K562 (cell line): ENCODE data around the gene IL23A. TPM values are rescaled to one million over a fixed set of nuclear protein-coding genes. Genes with fewer than 3 reads are reported as not detected.

Experiments
- AFF1 ChIP-seq, 2 experiments: fragments of 450-650 bp; IDR thresholded peaks; 2 replicates each; pipeline ENCODE4 v1.6.1; 2018; ENCODE audit warnings: mild to moderate bottlenecking in 2 of 2, low read depth in 1 of 2; ENCODE audit not compliant: partially characterized antibody in 2 of 2
- MEIS2 ChIP-seq: fragments of 450-650 bp; IDR thresholded peaks from 2 replicates; pipeline ENCODE4 v1.6.1; 2014; ENCODE audit warnings: mild to moderate bottlenecking; ENCODE audit not compliant: partially characterized antibody
- NFXL1 ChIP-seq: fragments of 450-650 bp; formaldehyde crosslinking; IDR thresholded peaks from 2 replicates; pipeline ENCODE4 v1.4.0; 2021; ENCODE audit warnings: mild to moderate bottlenecking
- POLR2H ChIP-seq: IDR thresholded peaks from 2 replicates; pipeline ENCODE4 v1.6.1; 2016; ENCODE audit warnings: missing genetic modification characterization, low read depth, mild to moderate bottlenecking, control low read depth, missing compliant biosample characterization, moderate library complexity
- SPI1 ChIP-seq: IDR thresholded peaks from 2 replicates; pipeline ENCODE4 v1.6.1; 2011; ENCODE audit warnings: low read depth, low read length, control low read depth, borderline replicate concordance
- UBTF ChIP-seq, 2 experiments: IDR thresholded peaks; 2 replicates each; pipeline ENCODE4 v1.6.1; 2012; ENCODE audit warnings: improper control_type of control experiment in 2 of 2, low read depth in 2 of 2, low read length in 2 of 2, borderline replicate concordance in 1 of 2
- ZC3H4 ChIP-seq: sonication (generic); formaldehyde crosslinking; IDR thresholded peaks from 2 replicates; pipeline ENCODE4 v1.9.0; 2021; ENCODE audit warnings: missing genetic modification reagents, borderline replicate concordance
- ZKSCAN1 ChIP-seq: fragments of 150-350 bp; IDR thresholded peaks from 2 replicates; pipeline ENCODE4 v1.6.1; 2016; ENCODE audit warnings: low read depth, low read length
- polyA plus RNA-seq, 8 experiments: library from polyadenylated mRNA; depleted of rRNA in 4 of 8; stranded (reverse) in 5 of 8; unstranded in 3 of 8; fragments of >200 nt; fragmentation: Nextera tagmentation in 2 of 8; fragmentation: Illumina TruSeq in 1 of 8; extraction: Ambion mirVana in 2 of 8; extraction: Trizol in 1 of 8; gene quantifications; 2 replicates each; pipeline versions ENCODE4 v1.2.1 to v1.2.3, GENCODE V29; 2011 to 2014; ENCODE audit warnings: inconsistent platforms in 1 of 8, missing spikeins in 1 of 8
- total RNA-seq, 7 experiments: library from RNA; depleted of rRNA in 6 of 7; stranded (reverse); fragments of >200 nt in 6 of 7; fragmentation: Illumina TruSeq in 2 of 7; extraction: Trizol in 2 of 7; gene quantifications; 2 replicates each; pipeline versions ENCODE4 v1.2.1 to v1.2.3, GENCODE V29; 2011 to 2021; ENCODE audit warnings: low replicate concordance in 1 of 7

IL23A gene
- total and polyA plus RNA-seq, 9 of the 15 experiments (the other 6 are each of a cell fraction or from before 2014, with no cell fraction given), result 4.4 to 37.2 (median 9.6) TPM

- no peak for TF ChIP-seq AFF1 (IDR thresholded peaks at IDR 0.05; ENCODE audit: low read depth in 1 of 2, partially characterized antibody in 2 of 2)
- no peak for TF ChIP-seq UBTF (IDR thresholded peaks at IDR 0.05; ENCODE audit: borderline replicate concordance in 1 of 2, low read depth in 2 of 2, low read length in 2 of 2)
- no peak for TF ChIP-seq POLR2H (tag)
- TF ChIP-seq SPI1, result no peak
- no peak for TF ChIP-seq MEIS2
- TF ChIP-seq ZKSCAN1, result no peak
- TF ChIP-seq NFXL1 (CRISPR knock-in tag), result no peak
- no peak for TF ChIP-seq ZC3H4
These were observed 12.6 kb downstream of the IL23A start (continued) for GRCh38 chr12:56351325-56351724.
